CD4-positive, alpha-beta T cell (primary cell): Measurements from ENCODE around the gene TMEM184C. TPM values are rescaled to one million over a fixed set of nuclear protein-coding genes. Genes with fewer than 3 reads are reported as not detected.
A peak's percentile ranks its signal among the peaks of the same experiment; 100 is the strongest.

Source experiments
- ATAC-seq: fragments of 200-7000 bp; cut with Tn5 transposase; one replicate; pipeline ENCODE4 v1.10.0; 2022; ENCODE audit warnings: mild to moderate bottlenecking; ENCODE audit not compliant: poor library complexity
- CTCF ChIA-PET: fragments of 350-600 bp; sonication (Branson Sonifier 250); formaldehyde crosslinking; loops from one replicate; lab custom pipeline; 2021; ENCODE audit warnings: antibody characterized with exemption, inconsistent platforms; lab: Charles Lee
- POLR2A ChIA-PET: fragments of 350-600 bp; sonication (Branson Sonifier 250); formaldehyde crosslinking; loops from one replicate; lab custom pipeline; 2021; ENCODE audit warnings: antibody characterized with exemption, inconsistent platforms; lab: Charles Lee
- DNase-seq, 14 experiments: peaks; one replicate each; pipeline ENCODE4 v3.0.0-alpha.2; 2013 to 2020; ENCODE audit warnings: mixed read lengths in 2 of 14
- H3K27ac ChIP-seq, 2 donors: one replicate each; pipeline versions ENCODE4 v1.5.1 to v1.7.0; 2013; ENCODE audit warnings: low read length in 2 of 2, low read depth in 1 of 2, mild to moderate bottlenecking in 1 of 2
- H3K27me3 ChIP-seq, 2 experiments: 1 replicate in 1 of 2; 2 replicates in 1 of 2; pipeline versions ENCODE4 v1.6.1 to v1.7.0; 2013; ENCODE audit warnings: low read length in 2 of 2, control low read depth in 1 of 2, mild to moderate bottlenecking in 1 of 2, moderate library complexity in 1 of 2; ENCODE audit not compliant: insufficient read depth in 2 of 2, control insufficient read depth in 1 of 2
- H3K36me3 ChIP-seq: one replicate; pipeline ENCODE4 v1.6.1; 2013; ENCODE audit warnings: low read length, control low read depth; ENCODE audit not compliant: insufficient read depth
- H3K4me1 ChIP-seq: one replicate; pipeline ENCODE4 v1.6.1; 2013; ENCODE audit warnings: low read length, control low read depth; ENCODE audit not compliant: insufficient read depth
- H3K4me3 ChIP-seq: one replicate; pipeline ENCODE4 v1.5.1; 2013; ENCODE audit warnings: mild to moderate bottlenecking, low read length, moderate library complexity
- H3K9me3 ChIP-seq, 2 experiments: 1 replicate in 1 of 2; 2 replicates in 1 of 2; pipeline versions ENCODE4 v1.6.1 to v1.7.0; 2013; ENCODE audit warnings: low read length in 2 of 2, mild to moderate bottlenecking in 2 of 2, control low read depth in 1 of 2, moderate library complexity in 1 of 2; ENCODE audit not compliant: control insufficient read depth in 1 of 2, insufficient read depth in 1 of 2
- H3K27ac Mint-ChIP-seq: one replicate; pipeline ENCODE4 v1.8.0; 2020; ENCODE audit warnings: mixed read lengths
- H3K27me3 Mint-ChIP-seq: one replicate; pipeline ENCODE4 v1.8.0; 2021; ENCODE audit warnings: mixed read lengths
- H3K36me3 Mint-ChIP-seq: one replicate; pipeline ENCODE4 v1.8.0; 2021; ENCODE audit warnings: low read depth, mixed read lengths
- H3K4me1 Mint-ChIP-seq: one replicate; pipeline ENCODE4 v1.8.0; 2021; ENCODE audit warnings: low read depth, mixed read lengths
- H3K4me3 Mint-ChIP-seq: one replicate; pipeline ENCODE4 v1.8.0; 2020; ENCODE audit warnings: mild to moderate bottlenecking, mixed read lengths
- H3K9me3 Mint-ChIP-seq: one replicate; pipeline ENCODE4 v1.8.0; 2020; ENCODE audit warnings: mixed read lengths
- CTCF ChIP-seq: fragments of 200-600 bp; IDR thresholded peaks from one replicate; pipeline ENCODE4 v1.8.0; 2022; ENCODE audit warnings: antibody characterized with exemption, mild to moderate bottlenecking
- intact Hi-C, 2 experiments: fragments of 100-400 bp; cut with DNase I in 1 of 2; cut with micrococcal nuclease in 1 of 2; formaldehyde crosslinking; loops; one replicate each; pipeline versions ENCODE4 v1.15.1 to v1.9.0; 2023 to 2025; cut with DNase I, micrococcal nuclease
- total RNA-seq, 174 experiments: library from RNA in 2 of 174; stranded (reverse) in 2 of 174; gene quantifications; one replicate each; pipeline ENCODE4 v1.2.3 and lab custom pipeline; 2021 to 2026

TMEM184C gene
- total RNA-seq, 2 experiments from 2014 or later, result 10.0 to 10.1 TPM

GRCh38 chr4:147707892-147708672, 90.9 kb downstream of the TMEM184C start:
- Mint-ChIP-seq H3K36me3 (no peaks in the 10 kb centered on the region), H3K27ac (no peak overlapping the region), H3K27me3 (no peaks in the 10 kb centered on the region), H3K4me1 (no peaks in the 10 kb centered on the region), H3K9me3 (no peaks in the 10 kb centered on the region), H3K4me3 (no peak overlapping the region)
- no peaks in the 10 kb centered on the region for H3K4me1 ChIP-seq
- H3K27me3 ChIP-seq, result no peaks in the 10 kb centered on the region
- CTCF ChIA-PET, result interaction anchor here (1.3 to 6.4 kb wide), 2 partner anchors 155 to 158 kb away, joined by 4 to 37 read pairs; no protein-coding TSS in a partner anchor
- no peaks in the 10 kb centered on the region for H3K9me3 ChIP-seq
- POLR2A ChIA-PET, result no interaction called here
- peak; percentile 71 for ATAC-seq
- intact Hi-C loops, result loop anchor here (1.0 to 2.0 kb wide), 2 partner anchors 21 to 158 kb away; no protein-coding TSS in a partner anchor
- no peaks in the 10 kb centered on the region for H3K36me3 ChIP-seq
- DNase-seq, result peak; percentile 23 to 77 (median 40)
- peak; percentile 97 for TF ChIP-seq CTCF
- no peak overlapping the region for H3K27ac ChIP-seq
- H3K4me3 ChIP-seq, result no peak overlapping the region

- no peak overlapping the region for H3K27ac ChIP-seq
- no peaks in the 10 kb centered on the region for H3K36me3 ChIP-seq
- Mint-ChIP-seq H3K4me1 (no peaks in the 10 kb centered on the region), H3K4me3 (no peak overlapping the region), H3K27ac (no peak overlapping the region), H3K36me3 (no peaks in the 10 kb centered on the region), H3K9me3 (no peaks in the 10 kb centered on the region), H3K27me3 (no peaks in the 10 kb centered on the region)
- no peak for DNase-seq
- TF ChIP-seq CTCF, result no peak
- ATAC-seq, result no peak
- CTCF ChIA-PET, result interaction anchor here (0.7 to 6.4 kb wide), 2 partner anchors 20 to 156 kb away, joined by 4 to 37 read pairs; no protein-coding TSS in a partner anchor
- intact Hi-C loops, result loop anchor here in 1 of 2 experiments (2.0 kb wide), 1 partner anchor 19 kb away; no protein-coding TSS in a partner anchor
- no peaks in the 10 kb centered on the region for H3K27me3 ChIP-seq
- POLR2A ChIA-PET, result interaction anchor here (0.9 to 1.4 kb wide), 3 partner anchors 17 to 157 kb away, joined by 3 read pairs; no protein-coding TSS in a partner anchor
- H3K4me1 ChIP-seq, result no peaks in the 10 kb centered on the region
- no peak overlapping the region for H3K4me3 ChIP-seq
- no peaks in the 10 kb centered on the region for H3K9me3 ChIP-seq
Observed at GRCh38 chr4:147709999-147710398, 92.8 kb downstream of the TMEM184C start.

- no peak for TF ChIP-seq CTCF
- Mint-ChIP-seq H3K4me1 (no peaks in the 10 kb centered on the region), H3K27ac (no peak overlapping the region), H3K4me3 (no peak overlapping the region), H3K27me3 (no peaks in the 10 kb centered on the region), H3K36me3 (no peaks in the 10 kb centered on the region), H3K9me3 (no peaks in the 10 kb centered on the region)
- POLR2A ChIA-PET, result no interaction called here
- no peak for ATAC-seq
- Histone ChIP-seq H3K36me3 (no peaks in the 10 kb centered on the region), H3K27me3 (no peaks in the 10 kb centered on the region), H3K27ac (no peak overlapping the region), H3K4me1 (no peaks in the 10 kb centered on the region), H3K9me3 (no peaks in the 10 kb centered on the region), H3K4me3 (no peak overlapping the region)
- CTCF ChIA-PET, result no interaction called here
- no peak for DNase-seq
- intact Hi-C loops, result no loop called here
Observed at GRCh38 chr4:147714575-147715401, 97.6 kb downstream of the TMEM184C start.
